Colonic mucosa (tissue), 4 donors: ENCODE results near the gene MORC1. TPM values are rescaled to one million over a fixed set of nuclear protein-coding genes. Genes with fewer than 3 reads are reported as not detected.

Source experiments
- DNase-seq: peaks from one replicate; pipeline ENCODE4 v3.0.0-alpha.2; 2020
- H3K27ac ChIP-seq: fragments of 200-600 bp; one replicate; pipeline ENCODE4 v1.8.0; 2021
- H3K27me3 ChIP-seq: fragments of 200-600 bp; one replicate; pipeline ENCODE4 v1.8.0; 2021
- H3K36me3 ChIP-seq: fragments of 200-600 bp; one replicate; pipeline ENCODE4 v1.8.0; 2021
- H3K4me1 ChIP-seq: fragments of 200-600 bp; one replicate; pipeline ENCODE4 v1.8.0; 2021; ENCODE audit warnings: mild to moderate bottlenecking
- H3K4me3 ChIP-seq: fragments of 200-600 bp; one replicate; pipeline ENCODE4 v1.8.0; 2021
- H3K9ac ChIP-seq, 2 donors: one replicate each; pipeline ENCODE4 v1.7.0; 2013; ENCODE audit warnings: control low read depth in 2 of 2, low read depth in 2 of 2, low read length in 2 of 2
- H3K9me3 ChIP-seq: fragments of 200-600 bp; one replicate; pipeline ENCODE4 v1.8.0; 2021
- intact Hi-C: fragments of 100-400 bp; cut with DNase I; formaldehyde crosslinking; loops from one replicate; pipeline ENCODE4 v1.14.1; 2022
- total RNA-seq, 2 donors: library from RNA; stranded (reverse); fragmentation: NEBNext Ultra II Directional in 1 of 2; extraction: Animal tissue kit (Norgen Biotek cat#: 25700) in 1 of 2; gene quantifications; one replicate each; pipeline ENCODE4 v1.2.1, GENCODE V29; 2021
- TF ChIP-seq, protein P1 (sequence below): fragments of 200-600 bp; IDR thresholded peaks from one replicate; pipeline ENCODE4 v1.8.0; 2022; ENCODE audit warnings: antibody characterized with exemption, mild to moderate bottlenecking
- donor health status: healthy.
- donor health status: DM: no; HTN: no; CAD: no.
- donor health status: DM: no; HTN: no; CAD: no.

Gene MORC1
- total RNA-seq, 2 donors from 2014 or later: not detected

DNA sequence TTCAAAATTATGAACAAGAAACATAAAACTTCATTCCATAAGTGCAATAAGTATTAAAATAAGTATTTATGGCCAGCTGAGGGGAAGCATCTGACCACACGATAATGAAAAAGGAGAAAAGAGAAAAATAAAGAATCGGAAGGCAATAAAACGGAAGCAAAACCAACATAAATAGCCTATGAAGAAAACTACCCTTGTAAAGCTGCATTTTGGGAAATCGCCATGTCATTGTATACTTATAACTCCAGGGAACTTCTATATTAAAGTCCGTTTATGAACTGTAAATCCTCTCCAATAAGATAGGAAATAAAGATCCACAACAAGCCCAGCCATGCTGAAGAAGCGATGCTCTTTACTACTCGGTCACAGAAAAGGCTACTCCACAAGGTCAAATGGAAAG, 47.7 kb downstream of the MORC1 start:
- Histone ChIP-seq H3K36me3 (no peaks in the 10 kb centered on the region), H3K9ac (no peak overlapping the region), H3K27ac (no peak overlapping the region), H3K27me3 (no peaks in the 10 kb centered on the region), H3K4me3 (no peak overlapping the region), H3K9me3 (no peaks in the 10 kb centered on the region), H3K4me1 (no peaks in the 10 kb centered on the region)
- intact Hi-C loops: no loop called here
- no peak for DNase-seq
- TF ChIP-seq, protein P1, sequence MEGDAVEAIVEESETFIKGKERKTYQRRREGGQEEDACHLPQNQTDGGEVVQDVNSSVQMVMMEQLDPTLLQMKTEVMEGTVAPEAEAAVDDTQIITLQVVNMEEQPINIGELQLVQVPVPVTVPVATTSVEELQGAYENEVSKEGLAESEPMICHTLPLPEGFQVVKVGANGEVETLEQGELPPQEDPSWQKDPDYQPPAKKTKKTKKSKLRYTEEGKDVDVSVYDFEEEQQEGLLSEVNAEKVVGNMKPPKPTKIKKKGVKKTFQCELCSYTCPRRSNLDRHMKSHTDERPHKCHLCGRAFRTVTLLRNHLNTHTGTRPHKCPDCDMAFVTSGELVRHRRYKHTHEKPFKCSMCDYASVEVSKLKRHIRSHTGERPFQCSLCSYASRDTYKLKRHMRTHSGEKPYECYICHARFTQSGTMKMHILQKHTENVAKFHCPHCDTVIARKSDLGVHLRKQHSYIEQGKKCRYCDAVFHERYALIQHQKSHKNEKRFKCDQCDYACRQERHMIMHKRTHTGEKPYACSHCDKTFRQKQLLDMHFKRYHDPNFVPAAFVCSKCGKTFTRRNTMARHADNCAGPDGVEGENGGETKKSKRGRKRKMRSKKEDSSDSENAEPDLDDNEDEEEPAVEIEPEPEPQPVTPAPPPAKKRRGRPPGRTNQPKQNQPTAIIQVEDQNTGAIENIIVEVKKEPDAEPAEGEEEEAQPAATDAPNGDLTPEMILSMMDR: no peak

DNA sequence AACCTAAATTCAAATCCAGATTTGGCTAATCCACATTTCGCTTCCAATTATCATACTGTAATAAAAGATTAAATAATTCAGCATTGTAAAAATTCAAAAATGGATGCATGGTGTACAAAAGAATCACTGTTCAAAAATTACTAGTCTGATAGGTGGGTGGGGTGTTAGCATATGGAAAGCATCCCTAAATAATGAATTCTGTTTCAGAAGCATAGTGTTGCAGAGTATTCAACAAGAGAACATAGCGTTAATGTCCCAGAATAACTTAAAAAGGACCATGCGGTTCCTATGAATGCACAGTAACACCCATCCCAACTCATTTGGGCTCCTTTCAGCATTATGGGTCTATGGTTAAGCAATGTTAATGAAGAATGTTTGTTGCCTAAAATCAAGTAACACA, 51.1 kb downstream of the MORC1 start:
- Histone ChIP-seq H3K9me3 (no peaks in the 10 kb centered on the region), H3K4me1 (no peaks in the 10 kb centered on the region), H3K27ac (no peak overlapping the region), H3K4me3 (no peak overlapping the region), H3K27me3 (no peaks in the 10 kb centered on the region), H3K9ac (no peak overlapping the region), H3K36me3 (no peaks in the 10 kb centered on the region)
- TF ChIP-seq, protein P1: no peak
- no peak for DNase-seq
- intact Hi-C loops: no loop called here

DNA sequence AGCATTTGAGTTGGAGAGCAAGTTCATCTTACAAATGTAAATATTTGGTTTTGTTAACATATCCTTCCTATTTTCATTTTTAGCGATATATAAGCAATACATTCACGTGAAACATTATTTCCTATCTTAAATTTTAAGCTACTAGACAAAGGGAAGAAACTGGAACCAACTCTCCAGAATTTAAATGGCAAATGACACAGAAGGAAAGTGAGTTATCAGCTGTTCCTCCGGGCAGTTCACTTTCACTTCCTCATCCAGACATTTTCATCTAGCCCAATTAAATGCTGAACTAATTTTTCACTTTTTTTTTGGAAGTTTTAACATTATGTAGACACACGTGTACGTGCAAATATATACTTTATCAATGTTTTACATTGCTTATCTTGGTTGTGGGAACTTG, 58.7 kb downstream of the MORC1 start:
- H3K4me3 ChIP-seq: no peak overlapping the region
- no peaks in the 10 kb centered on the region for H3K36me3 ChIP-seq
- no peak overlapping the region for H3K9ac ChIP-seq
- H3K27me3 ChIP-seq: no peaks in the 10 kb centered on the region
- no peak for DNase-seq
- H3K27ac ChIP-seq: no peak overlapping the region
- no peaks in the 10 kb centered on the region for H3K9me3 ChIP-seq
- intact Hi-C loops: no loop called here
- TF ChIP-seq, protein P1: no peak
- no peaks in the 10 kb centered on the region for H3K4me1 ChIP-seq

DNA sequence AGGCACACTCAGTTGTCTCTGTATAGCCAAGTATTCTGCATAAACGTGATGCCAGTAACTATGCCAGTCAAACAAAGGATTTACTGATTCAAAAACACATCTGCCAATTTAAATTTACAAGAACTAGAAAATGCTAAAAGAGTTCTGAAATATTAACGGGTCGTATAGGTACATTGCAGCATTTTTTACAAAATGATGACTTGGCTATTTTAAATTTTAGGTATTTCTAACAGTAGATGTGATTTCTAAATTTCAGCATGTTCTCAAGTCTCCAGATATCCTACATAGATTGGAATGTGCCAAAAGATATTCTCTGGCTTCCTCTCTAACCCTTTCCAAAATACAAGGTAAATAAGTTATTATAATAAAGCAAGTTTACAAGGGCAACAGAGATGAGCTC, 60.3 kb downstream of the MORC1 start:
- Histone ChIP-seq H3K36me3 (no peaks in the 10 kb centered on the region), H3K27me3 (no peaks in the 10 kb centered on the region), H3K4me3 (no peak overlapping the region), H3K27ac (no peak overlapping the region), H3K9me3 (no peaks in the 10 kb centered on the region), H3K9ac (no peak overlapping the region), H3K4me1 (no peaks in the 10 kb centered on the region)
- TF ChIP-seq, protein P1: no peak
- intact Hi-C loops: no loop called here
- no peak for DNase-seq

DNA sequence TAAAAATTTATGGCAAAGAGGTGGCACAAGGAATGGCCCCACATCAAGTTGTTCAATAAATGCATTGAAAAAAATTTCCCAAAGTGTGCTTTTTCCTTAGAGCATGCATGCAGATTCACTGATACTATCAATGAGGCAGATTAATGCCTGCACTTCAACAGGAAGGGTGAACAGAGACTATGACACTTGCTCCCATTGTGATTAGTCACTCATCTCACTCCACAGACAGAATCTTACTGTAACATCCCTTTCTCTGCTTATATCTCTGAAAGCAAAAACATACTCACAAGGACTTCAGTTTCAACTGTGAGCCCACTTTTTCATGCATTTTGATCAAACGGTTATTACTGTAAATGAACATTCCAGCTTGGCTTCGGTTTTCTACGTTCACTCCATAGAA, 60.9 kb downstream of the MORC1 start:
- DNase-seq: no peak
- intact Hi-C loops: no loop called here
- TF ChIP-seq, protein P1: no peak
- Histone ChIP-seq H3K4me1 (no peaks in the 10 kb centered on the region), H3K9ac (no peak overlapping the region), H3K27me3 (no peaks in the 10 kb centered on the region), H3K9me3 (no peaks in the 10 kb centered on the region), H3K36me3 (no peaks in the 10 kb centered on the region), H3K27ac (no peak overlapping the region), H3K4me3 (no peak overlapping the region)
